Ramos (cell line): ENCODE results near the gene WNT4.
"Not testable (repeated sequence)": the region's sequence is repeated elsewhere in the genome, so short reads cannot be mapped to it uniquely, and the experiment has no call there.

ENCODE experiments used
- in situ Hi-C: fragments of 300-500 bp; cut with MboI; formaldehyde crosslinking; loops from one replicate; pipeline ENCODE4 v1.14.3; 2022; ENCODE audit warnings: low sequenced_read_pairs; ENCODE audit not compliant: unreplicated experiment

Gene WNT4

DNA sequence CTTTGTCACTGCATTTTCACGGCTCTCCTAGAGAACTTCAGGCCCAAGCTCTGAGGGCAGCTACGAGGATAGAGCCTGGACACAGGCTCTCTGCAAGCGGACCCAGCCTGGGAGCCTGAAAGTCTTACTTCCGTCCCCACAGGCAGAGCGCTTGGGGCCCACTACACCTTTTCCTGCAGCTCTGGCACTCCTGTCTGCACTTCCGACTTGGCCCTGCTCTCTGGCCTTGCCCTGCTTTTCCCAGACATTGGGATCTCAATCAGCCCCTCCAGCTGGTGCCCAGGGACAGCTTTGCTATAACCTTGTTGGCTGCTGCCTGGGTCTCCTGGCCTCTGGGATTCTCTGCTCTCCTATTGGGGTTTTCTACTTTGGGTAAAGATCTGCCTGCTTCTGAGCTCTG lies 27.6 kb downstream of the WNT4 start:
- in situ Hi-C loops = no loop called here

DNA sequence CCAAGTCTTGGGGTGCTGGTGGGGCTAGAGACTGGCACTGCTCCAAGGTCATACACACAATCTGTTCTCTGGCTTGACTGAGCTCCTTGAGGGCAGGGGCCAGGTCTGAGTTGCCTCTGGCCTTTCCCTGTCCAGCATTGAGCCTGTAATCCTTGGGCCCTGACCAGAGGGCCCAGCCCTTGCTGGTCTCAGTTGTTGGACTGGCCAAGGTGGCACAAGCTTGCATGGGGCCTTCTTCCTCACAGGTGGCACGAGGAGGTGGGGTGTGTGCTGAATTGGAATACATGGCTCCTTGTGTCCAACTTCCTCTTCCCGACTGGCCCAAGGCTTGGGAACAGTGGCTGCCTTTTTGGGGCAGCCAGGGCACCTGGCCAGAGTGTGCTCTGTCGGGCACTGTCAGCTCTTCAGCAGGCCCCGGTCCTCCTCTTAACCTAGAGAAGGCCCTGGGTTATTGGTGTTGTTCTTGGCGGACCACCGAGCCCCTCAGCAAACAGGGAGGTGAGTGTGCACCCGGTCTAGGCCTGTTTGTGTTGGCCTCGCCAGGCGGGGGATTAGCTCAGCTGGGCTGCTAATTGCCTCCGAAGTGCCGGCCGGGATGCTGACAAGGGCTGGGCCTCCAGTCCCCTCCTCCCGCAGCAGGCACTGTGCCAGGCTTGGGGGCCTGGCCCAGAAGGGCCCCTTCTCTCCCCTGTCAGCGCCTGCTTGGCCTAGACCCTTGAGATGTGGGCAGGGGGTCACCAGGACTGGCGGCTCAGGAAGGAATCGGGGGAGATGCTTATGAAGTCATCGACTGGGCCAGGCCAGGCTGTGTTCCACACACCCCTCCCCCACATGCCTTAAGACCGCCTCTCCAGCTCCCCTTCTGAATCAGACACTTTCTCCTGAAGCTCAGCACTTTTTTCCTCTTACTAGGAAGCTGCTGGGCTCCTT lies 28.5 kb downstream of the WNT4 start:
- in situ Hi-C loops = no loop called here

DNA sequence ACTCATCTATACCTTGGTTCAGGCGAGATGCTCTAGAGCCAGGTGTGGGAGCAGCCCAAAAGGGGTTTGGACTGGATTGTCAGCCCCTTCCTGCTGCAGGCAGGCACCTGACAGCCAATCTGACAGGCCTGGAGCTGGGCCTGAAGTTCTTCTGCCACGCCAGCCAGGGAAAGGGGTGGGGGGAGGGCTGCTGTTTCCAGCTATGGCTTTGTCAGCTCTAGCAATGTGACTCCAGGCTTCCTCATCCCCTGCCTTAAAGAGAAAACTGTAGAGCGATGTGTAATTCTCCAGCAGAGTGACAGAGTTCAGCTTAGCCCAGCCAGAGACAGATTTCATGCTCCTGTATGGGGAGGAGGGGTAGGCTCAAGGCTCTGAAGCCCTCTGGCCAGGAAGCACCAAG lies 30.3 kb downstream of the WNT4 start:
- in situ Hi-C loops = no loop called here

DNA sequence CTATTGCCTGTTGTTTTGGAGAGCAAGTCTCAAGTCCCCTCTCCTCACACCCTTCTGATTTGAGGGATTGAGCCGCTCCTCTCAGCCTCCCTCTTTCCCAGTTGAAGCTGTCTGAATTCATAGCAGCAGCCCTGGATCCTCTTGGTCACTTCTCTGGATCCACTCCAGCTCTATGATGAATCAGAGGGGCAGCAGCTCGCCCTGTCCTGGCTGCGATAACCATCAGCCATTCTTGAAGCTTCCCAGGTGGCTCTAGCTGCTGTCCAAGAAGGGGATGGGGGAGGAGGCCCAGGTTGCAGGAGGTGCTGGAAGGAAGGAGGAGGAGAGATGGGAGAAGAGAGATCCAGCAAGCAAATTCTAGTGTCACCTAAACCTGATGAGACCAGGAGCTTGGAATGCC lies 31.3 kb downstream of the WNT4 start:
- in situ Hi-C loops = no loop called here

DNA sequence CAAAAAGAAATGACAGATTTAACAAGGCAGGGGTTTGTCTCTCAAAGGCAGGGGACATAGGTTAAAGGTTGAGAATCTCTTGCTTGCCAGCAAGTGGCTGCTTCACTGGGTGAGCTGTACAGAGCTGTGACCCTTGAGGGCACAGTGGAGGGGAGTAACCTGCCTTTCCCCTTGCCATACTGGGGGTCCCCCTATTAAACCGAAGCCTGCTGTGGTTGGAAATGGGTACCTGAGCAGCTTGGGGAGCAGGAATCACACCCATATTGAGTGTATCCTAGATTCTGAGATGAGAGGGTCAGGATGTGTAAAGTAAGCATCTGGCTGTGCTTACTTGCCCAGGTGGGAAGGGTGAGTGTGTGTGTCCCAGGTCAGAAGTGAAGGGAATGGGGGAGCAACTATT lies 31.8 kb downstream of the WNT4 start:
- in situ Hi-C loops = no loop called here

DNA sequence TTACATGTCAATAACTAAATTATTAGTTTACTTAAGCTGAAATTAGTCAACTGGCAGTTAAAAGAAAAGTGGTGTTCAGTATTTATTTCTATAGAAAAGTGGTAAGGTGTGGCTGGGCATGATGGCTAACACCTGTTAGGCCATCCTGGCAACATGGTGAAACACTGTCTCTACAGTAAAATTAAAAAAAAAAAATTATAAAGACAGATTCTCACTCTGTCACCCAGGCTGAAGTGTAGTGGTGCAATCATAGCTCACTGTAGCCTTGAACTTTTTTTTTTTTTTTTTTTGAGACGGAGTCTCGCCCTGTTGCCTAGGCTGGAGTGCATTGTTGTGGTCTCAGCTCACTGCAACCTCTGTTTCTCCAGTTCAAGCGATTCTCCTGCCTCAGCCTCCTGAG lies 32.9 kb downstream of the WNT4 start:
- in situ Hi-C loops = no loop called here

DNA sequence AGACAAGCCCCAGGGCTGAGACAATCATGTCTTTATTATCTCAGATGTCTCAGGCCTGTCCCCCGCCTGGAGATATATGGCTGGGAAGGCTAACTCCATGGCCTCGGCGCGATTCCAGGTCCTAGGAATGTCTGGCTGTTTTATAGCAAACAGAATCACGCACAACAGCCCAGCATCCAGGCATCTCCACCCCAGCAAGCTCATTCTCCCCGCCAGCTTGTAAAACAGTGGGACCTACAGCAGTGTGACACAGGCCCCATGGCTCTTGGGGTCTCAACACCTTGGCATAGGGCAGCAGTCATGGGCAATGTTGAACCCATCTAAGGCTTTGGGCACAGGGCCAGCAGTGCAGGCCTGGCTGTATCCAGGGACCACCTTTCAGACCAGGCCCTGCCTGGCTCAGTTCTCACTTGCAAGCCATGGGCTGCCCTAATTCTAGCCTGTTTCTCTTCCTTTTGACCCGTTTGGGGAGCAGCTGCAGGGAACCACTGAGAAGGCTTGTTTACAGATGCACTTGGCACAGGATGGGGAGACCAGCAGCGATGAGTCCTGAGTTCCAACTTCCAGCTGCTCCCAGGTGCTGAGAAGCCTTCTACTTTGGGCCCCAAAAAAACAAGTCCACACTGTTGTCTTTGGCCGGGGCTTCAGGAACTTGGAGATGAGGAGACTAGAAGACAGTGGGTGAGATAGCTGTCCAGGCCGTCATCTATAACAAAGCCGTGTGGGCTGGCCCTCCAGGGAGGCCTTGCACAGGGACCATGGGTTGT lies 34.4 kb downstream of the WNT4 start:
- in situ Hi-C loops = no loop called here

DNA sequence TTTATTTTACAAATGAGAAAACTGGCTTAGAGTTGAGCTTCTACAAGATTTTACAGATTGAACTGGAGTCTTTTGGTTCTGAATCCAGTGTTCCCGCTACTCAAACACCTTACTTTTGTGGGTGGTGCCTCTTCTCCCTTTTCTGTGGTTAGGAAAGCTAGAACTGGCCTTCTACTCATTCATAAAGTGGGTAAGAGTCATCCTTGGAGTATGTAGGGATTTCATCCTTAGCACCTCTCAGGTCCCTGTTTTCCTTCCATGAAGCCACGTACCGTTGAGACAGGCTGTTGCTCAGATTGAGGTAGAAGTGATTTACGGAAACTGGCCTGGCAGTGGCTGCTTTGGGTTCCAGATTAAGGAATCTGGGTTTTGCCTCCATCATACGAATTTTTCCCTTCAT lies 35.8 kb downstream of the WNT4 start:
- in situ Hi-C loops = no loop called here

DNA sequence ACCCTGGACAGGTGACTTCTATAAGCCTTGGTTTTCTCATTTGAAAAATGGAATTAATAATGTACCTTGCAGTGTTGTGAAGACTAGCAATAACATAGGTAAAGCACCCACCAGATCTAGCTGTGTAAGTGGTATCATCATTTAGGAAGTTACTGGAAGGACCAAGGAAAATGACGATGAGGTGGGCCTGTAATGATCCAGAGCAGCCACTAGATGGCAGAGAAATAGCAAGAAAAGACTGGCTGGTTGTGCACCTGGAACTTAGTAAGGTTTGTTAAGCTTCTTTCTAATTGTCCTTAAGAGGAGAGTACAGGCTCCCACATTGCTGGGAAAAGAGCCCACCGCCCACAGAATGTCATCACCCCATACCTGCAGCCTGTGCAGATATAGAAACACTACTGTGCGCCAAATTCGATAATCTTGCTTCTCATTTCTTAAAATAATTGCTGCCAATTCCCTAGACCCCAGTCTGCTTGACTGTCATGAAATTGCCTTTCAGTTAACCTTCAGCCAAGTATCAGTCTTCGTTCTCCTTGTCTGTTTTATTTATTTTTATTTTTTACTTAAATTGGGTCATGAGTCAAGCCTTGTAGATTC lies 37.2 kb downstream of the WNT4 start:
- in situ Hi-C loops = no loop called here

DNA sequence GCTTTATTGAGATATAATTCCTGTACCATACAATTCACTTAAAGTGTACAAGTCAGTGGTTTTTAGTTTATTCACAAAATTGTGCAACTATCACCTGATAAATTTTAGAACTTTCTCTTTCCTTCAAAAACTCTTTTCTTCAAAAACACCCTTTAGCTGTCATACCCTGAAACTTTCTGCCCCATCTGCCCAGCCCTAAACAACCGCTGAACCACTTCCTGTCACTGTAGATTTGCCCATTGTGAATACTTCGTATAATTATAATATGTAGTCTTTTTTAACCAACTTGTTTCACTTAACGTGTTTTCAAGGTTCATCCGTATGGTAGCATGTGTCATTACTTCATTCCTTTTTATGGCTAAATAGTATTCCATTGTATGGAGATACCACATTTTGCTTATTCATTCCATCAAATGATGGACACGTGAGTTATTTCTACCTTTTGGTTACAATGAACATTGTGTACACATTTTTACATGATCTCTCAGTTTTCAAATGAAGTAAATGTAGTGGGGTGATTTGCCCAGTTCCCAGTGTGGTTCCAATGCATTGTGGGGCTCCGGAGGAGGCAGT lies 37.9 kb downstream of the WNT4 start:
- in situ Hi-C loops = no loop called here

DNA sequence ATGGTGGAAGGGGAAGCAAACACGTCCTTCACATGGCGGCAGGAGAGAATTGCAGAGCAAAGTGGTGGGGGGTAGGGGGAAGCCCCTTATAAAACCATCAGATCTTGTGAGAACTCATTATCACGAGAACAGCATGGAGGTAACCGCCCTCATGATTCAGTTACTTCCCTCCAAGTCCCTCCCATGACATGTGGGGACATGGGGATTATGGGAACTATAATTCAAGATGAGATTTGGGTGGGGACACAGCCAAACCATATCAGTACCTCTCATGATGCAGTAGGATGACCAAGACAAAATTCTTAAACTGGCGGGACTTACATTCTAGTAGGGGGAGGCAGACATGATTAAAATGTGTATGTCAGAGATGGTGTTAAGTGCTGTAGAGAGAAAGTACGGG lies 38.8 kb downstream of the WNT4 start:
- in situ Hi-C loops = no loop called here

DNA sequence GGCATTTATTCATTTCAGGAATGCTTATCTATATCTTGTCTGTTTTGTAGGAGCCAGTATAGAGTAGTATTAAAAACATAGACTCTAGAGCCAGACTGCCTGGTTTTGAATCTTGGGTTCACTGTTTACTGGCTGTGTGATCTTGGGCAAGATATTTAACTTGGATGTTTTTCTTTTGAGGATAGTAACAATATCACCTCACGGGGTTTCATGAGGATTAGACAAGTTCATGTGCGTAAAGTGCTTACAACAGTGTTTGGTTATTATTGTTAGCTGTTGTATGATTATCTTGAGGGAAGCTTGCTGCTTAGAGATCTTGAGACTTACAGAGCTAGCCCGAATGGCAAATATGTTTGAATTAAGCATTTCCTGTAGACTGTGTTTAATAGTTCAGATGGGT lies 40.2 kb downstream of the WNT4 start:
- in situ Hi-C loops = no loop called here

DNA sequence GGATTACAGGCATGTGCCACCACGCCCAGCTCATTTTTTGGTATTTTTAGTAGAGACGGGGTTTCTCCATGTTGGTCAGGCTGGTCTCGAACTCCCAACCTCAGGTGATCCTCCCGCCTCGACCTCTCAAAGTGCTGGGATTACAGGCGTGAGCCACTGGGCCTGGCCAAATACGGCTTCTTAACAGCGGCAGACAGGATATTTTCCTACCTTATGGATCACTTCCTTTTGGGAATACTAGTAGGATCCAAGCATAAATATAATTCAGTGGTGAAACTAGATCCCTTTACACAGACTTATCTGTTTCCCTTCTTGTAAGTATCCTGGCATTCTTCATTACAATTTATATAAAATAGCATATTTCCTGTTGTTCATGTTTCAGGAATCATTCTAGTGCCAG lies 40.9 kb downstream of the WNT4 start:
- in situ Hi-C loops = no loop called here

DNA sequence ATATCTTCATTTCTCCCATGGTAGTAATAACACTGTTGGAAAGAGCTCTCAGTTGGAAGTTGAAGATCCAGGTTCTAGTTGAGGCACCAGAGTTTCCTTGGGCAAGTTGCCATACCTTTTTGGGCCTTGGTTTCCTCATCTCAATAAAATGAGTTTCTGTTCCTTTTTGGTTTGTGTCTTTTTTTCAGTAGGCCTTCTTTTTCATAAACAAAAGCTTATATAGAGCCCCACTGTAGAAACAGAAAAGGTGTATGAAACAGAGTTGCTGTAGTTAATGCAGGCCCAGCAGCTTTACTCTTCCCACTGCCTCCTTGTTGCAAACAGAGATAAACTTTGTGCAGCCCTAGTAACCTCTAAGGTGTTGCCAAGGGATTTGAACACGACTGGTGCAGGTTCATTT lies 41.7 kb downstream of the WNT4 start:
- in situ Hi-C loops = no loop called here

DNA sequence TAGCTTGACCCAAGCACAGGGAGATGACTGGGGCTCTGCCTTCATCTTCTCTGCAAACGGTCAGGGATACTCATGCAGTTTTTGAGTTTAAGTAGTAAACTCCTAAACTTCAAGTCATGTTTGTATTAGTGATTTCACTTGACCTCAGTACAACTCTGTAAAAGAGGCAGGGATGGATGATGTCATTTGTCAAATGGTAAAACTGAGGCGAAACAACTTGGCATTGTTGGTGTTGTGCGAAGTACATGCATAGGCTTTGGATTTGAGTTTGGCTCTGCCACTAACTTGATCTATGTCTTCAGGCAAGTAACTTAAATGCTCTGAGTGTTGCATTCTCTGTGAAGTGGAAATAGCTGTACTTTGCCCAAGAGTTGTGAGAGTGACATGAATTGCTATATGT lies 42.7 kb downstream of the WNT4 start:
- in situ Hi-C loops = no loop called here

DNA sequence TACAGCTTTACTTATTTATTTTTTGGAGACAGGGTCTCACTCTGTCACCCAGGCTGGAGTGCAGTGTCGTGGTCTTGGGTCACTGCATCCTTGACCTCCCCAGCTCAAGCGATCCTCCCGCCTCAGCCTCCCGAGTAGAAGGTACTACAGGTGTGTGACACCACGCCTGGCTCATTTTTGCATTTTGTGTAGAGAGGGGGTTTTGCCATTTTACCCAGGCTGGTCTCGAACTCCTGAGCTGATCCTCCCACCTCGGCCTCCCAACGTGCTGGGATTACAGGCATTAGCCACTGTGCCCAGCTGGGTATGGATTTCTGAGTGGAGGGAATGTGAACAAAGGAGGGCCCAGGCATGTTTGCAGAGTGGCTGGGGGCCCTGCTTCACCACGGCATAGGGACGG lies 44.1 kb downstream of the WNT4 start:
- in situ Hi-C loops = no loop called here

DNA sequence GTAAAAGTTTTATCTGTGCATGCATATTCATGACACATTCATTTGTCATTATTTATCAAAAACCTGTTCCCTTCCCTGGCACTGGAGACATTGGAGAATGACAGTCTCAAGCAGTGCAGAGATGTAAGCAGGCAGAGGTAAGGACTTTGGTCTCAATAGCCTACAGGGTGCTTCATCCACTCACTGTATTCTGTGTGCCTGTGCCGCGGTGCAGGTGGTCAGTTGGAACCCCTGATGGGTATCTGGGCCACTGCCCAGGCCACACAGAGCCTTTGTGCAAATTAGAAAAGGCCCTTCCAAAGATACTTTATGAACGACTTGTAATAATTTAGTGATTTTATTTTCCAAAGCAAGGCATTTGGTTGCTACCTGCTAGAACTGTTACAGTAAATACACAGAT lies 46.4 kb downstream of the WNT4 start:
- in situ Hi-C loops = no loop called here

DNA sequence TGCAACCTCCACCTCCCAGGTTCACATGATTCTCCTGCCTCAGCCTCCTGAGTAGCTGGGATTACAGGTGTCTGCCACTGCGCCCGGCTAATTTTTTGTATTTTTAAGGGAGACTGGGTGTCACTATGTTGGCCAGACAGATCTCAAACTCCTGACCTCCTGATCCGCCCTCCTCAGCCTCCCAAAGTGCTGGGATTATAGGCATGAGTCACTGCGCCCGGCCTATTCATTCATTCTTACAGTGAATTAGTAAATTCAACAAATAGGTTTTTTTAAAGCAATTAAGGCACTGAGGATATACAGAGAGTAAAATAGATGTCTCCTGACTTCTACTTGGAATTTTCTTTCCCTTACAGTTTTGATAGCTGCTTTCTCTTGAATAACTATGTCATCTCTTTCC lies 46.9 kb downstream of the WNT4 start:
- in situ Hi-C loops = no loop called here

DNA sequence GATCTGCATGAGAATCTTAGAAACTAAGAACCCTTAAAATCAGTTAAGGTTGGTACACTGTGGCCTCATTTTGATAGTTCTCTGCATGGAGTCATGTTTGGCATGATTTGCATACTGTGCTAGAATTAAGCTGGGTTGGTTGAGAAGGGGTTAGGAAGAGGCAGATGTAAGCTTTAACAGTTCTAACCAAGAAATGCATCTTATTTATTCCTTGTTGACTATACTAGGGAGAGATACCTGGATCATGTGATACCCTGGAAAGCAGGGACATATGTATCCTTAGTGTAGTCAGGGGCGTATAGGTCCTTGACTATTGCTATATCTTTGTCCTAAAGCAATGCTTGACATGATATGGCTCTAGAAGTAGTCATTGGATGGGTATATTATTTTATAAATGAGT lies 49.4 kb downstream of the WNT4 start:
- in situ Hi-C loops = no loop called here

DNA sequence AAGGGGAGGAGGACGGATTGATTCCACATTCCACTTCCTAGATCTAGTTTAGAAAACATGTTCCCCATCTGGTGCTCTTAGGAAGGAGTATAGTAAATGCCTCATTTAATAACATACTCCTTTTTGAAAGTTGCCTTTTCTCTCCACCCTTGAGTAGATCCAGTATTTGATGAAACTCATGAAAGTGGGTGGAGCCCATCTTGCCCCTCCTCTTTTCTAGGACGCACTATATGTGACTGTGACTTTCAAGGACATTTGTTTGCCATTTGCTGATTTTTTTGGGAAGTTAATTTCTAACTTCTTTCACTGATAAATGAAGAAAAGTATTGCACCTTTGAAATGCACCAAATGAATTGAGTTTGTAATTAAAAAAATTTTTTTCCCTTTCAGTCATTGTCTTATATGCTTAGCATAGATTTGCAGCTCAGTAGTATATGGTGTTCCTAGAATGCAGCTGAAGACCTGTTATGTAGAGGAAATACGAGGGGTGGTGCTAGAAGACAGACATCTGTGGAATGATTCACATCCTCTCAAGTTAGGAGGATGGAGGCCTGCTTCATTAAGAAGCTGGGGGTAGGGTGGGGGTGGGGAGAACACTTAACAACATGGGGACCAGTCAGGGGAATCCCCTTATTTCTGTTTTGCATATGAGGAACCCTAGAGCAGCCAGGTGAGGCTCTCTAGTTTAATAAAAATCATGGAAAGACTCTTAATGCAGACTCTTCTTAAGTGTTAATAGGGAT lies 50.7 kb downstream of the WNT4 start:
- in situ Hi-C loops = not testable (repeated sequence)
